Endodermal cell (in vitro differentiated cells): ENCODE results near the gene CGREF1. TPM values are rescaled to one million over a fixed set of nuclear protein-coding genes. Genes with fewer than 3 reads are reported as not detected.
"Not testable (repeated sequence)": the region's sequence is repeated elsewhere in the genome, so short reads cannot be mapped to it uniquely, and the experiment has no call there.

Source experiments
- DNase-seq: peaks from one replicate; pipeline ENCODE4 v3.0.0-alpha.2; 2017
- H3K27ac ChIP-seq: 2 replicates; pipeline ENCODE4 v1.5.1; 2013; ENCODE audit warnings: mild to moderate bottlenecking, low read depth, low read length, moderate library complexity
- H3K27me3 ChIP-seq: 2 replicates; pipeline ENCODE4 v1.6.1; 2013; ENCODE audit warnings: mild to moderate bottlenecking, low read length, moderate library complexity; ENCODE audit not compliant: insufficient read depth, control insufficient read depth, poor library complexity, severe bottlenecking
- H3K36me3 ChIP-seq: 2 replicates; pipeline ENCODE4 v1.7.0; 2013; ENCODE audit warnings: mild to moderate bottlenecking, low read length, moderate library complexity; ENCODE audit not compliant: control insufficient read depth, insufficient read depth
- H3K4me1 ChIP-seq: one replicate; pipeline ENCODE4 v1.7.0; 2013; ENCODE audit warnings: low read length; ENCODE audit not compliant: control insufficient read depth, insufficient read depth
- H3K4me3 ChIP-seq: 2 replicates; pipeline ENCODE4 v1.5.1; 2013; ENCODE audit warnings: mild to moderate bottlenecking, low read length, moderate library complexity
- H3K9ac ChIP-seq: 2 replicates; pipeline ENCODE4 v1.6.1; 2013; ENCODE audit warnings: mild to moderate bottlenecking, low read length, moderate library complexity; ENCODE audit not compliant: poor library complexity, severe bottlenecking; ENCODE audit errors: extremely low read depth
- H3K9me3 ChIP-seq: 2 replicates; pipeline ENCODE4 v1.6.1; 2013; ENCODE audit warnings: mild to moderate bottlenecking, low read length, moderate library complexity; ENCODE audit not compliant: control insufficient read depth
- H3K27ac Mint-ChIP-seq: 2 replicates; pipeline ENCODE4 v1.8.0; 2020; ENCODE audit warnings: mixed read lengths
- H3K27me3 Mint-ChIP-seq: 2 replicates; pipeline ENCODE4 v1.8.0; 2021; ENCODE audit warnings: mild to moderate bottlenecking, mixed read lengths; ENCODE audit not compliant: insufficient read depth
- H3K36me3 Mint-ChIP-seq: 2 replicates; pipeline ENCODE4 v1.8.0; 2020; ENCODE audit warnings: low read depth, mixed read lengths
- H3K4me1 Mint-ChIP-seq: 2 replicates; pipeline ENCODE4 v1.8.0; 2020; ENCODE audit warnings: mixed read lengths
- H3K4me3 Mint-ChIP-seq: 2 replicates; pipeline ENCODE4 v1.8.0; 2020; ENCODE audit warnings: mild to moderate bottlenecking, moderate library complexity, mixed read lengths
- H3K9me3 Mint-ChIP-seq: 2 replicates; pipeline ENCODE4 v1.8.0; 2020; ENCODE audit warnings: mild to moderate bottlenecking, mixed read lengths
- CTCF ChIP-seq: fragments of 200-600 bp; sonication (generic); conservative IDR thresholded peaks from 2 replicates; pipeline ENCODE4 v1.5.0; 2021; ENCODE audit warnings: antibody characterized with exemption, mild to moderate bottlenecking
- WGBS, 2 experiments: methylation state at CpG; one replicate each; pipeline versions ENCODE4 v1.1.5 to v1.1.7; 2013; ENCODE audit warnings: missing lambda C conversion rate in 2 of 2, mixed read lengths in 1 of 2; ENCODE audit not compliant: insufficient coverage in 1 of 2, insufficient read length in 1 of 2; 5-methylcytosine and 5-hydroxymethylcytosine counted together
- total RNA-seq, 2 donors: library from RNA; stranded (reverse); fragmentation: NEBNext Ultra II Directional in 1 of 2; extraction: Animal tissue kit (Norgen Biotek cat#: 25700) in 1 of 2; gene quantifications; 2 replicates in 1 of 2; 3 replicates in 1 of 2; pipeline ENCODE4 v1.2.1, GENCODE V29; 2021

Gene CGREF1
- total RNA-seq, 2 donors from 2014 or later, result 0.20 to 0.33 TPM

DNA sequence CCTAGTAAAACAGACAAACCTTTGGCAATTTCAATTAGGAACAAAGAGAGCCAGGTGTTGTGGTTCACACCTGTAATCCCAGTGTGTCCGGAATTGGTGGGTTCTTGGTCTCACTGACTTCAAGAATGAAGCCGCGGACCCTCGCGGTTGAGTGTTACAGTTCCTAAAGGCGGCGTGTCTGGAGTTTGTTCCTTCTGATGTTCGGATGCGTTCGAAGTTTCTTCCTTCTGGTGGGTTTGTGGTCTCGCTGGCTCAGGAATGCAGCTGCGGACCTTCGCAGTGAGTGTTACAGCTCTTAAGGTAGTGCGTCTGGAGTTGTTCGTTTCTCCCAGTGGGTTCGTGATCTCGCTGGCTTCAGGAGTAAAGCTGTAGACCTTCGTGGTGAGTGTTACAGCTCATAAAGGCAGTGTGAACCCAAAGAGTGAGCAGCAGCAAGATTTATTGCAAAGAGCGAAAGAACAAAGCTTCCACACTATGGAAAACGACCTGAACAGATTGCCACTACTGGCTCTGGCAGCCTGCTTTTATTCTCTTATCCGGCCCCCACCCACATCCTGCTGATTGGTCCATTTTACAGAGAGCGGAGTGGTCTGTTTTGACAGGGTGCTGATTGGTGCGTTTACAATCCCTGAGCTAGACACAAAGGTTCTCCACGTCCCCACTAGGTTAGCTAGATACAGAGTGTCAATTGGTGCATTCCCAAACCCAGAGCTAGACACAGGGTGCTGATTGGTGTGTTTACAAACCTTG, 8.2 kb downstream of the CGREF1 start:
- H3K9me3 Mint-ChIP-seq, H3K9me3 ChIP-seq, H3K27ac ChIP-seq, H3K27me3 ChIP-seq, H3K4me1 ChIP-seq, H3K9ac ChIP-seq, H3K4me3 ChIP-seq, H3K36me3 Mint-ChIP-seq, H3K4me1 Mint-ChIP-seq, H3K36me3 ChIP-seq, H3K27ac Mint-ChIP-seq, H3K4me3 Mint-ChIP-seq, DNase-seq: not testable (repeated sequence)
- H3K27me3 Mint-ChIP-seq, result peaks cover 14% of the 10 kb centered on the region
- 93 to 96% methylated on average over 19 to 24 of the region's 24 CpGs for WGBS, 2 experiments

GRCh38 chr2:27109083-27109482, 9.8 kb downstream of the CGREF1 start:
- TF ChIP-seq CTCF, result no peak
- H3K4me3 ChIP-seq, result no peak overlapping the region
- no peak for DNase-seq
- H3K27ac Mint-ChIP-seq, result no peak overlapping the region
- no peaks in the 10 kb centered on the region for H3K36me3 ChIP-seq
- H3K4me1 Mint-ChIP-seq, result no peaks in the 10 kb centered on the region
- H3K27me3 Mint-ChIP-seq, result peaks cover 8% of the 10 kb centered on the region
- 90 to 91% methylated on average over 3 of the region's 3 CpGs for WGBS, 2 experiments
- H3K27ac ChIP-seq, result no peak overlapping the region
- H3K9me3 ChIP-seq, result no peaks in the 10 kb centered on the region
- H3K9me3 Mint-ChIP-seq, result no peaks in the 10 kb centered on the region
- H3K4me1 ChIP-seq, result no peaks in the 10 kb centered on the region
- peaks cover 6% of the 10 kb centered on the region for H3K27me3 ChIP-seq
- no peak overlapping the region for H3K4me3 Mint-ChIP-seq
- H3K9ac ChIP-seq, result no peak overlapping the region
- no peaks in the 10 kb centered on the region for H3K36me3 Mint-ChIP-seq

DNA sequence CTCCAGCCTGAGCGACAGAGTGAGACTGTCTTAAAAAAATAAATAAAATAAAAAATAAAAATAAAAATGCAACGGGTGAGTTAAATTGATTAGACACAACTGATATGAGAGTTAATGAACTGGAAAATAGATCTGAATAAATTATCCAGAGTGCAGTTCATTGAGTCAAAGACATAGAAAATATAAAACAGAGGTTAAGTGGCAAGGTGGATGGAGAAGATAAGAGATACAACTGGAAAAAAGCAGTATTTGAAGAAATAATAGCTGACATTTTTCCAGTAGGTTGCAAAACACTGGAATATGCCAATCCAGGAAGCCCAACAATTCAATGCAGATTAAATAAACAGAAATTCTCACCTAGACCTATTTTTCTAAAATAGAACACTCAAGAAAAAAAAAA, 10.7 kb downstream of the CGREF1 start:
- Histone ChIP-seq H3K4me1 (no peaks in the 10 kb centered on the region), H3K9ac (no peak overlapping the region), H3K27me3 (peaks cover 6% of the 10 kb centered on the region), H3K36me3 (no peaks in the 10 kb centered on the region), H3K4me3 (no peak overlapping the region), H3K9me3 (no peaks in the 10 kb centered on the region), H3K27ac (no peak overlapping the region)
- peaks cover 7% of the 10 kb centered on the region for H3K27me3 Mint-ChIP-seq
- no peak overlapping the region for H3K27ac Mint-ChIP-seq
- 83 to 84% methylated on average over 1 of the region's 2 CpGs for WGBS, 2 experiments
- no peaks in the 10 kb centered on the region for H3K9me3 Mint-ChIP-seq
- no peak overlapping the region for H3K4me3 Mint-ChIP-seq
- DNase-seq, result no peak
- H3K36me3 Mint-ChIP-seq, result no peaks in the 10 kb centered on the region
- no peaks in the 10 kb centered on the region for H3K4me1 Mint-ChIP-seq
- TF ChIP-seq CTCF, result no peak

GRCh38 chr2:27105981-27106380, 12.9 kb downstream of the CGREF1 start:
- no peak overlapping the region for H3K4me3 Mint-ChIP-seq
- peaks cover 3% of the 10 kb centered on the region for H3K27me3 Mint-ChIP-seq
- no peak for TF ChIP-seq CTCF
- H3K9me3 Mint-ChIP-seq, result no peaks in the 10 kb centered on the region
- Histone ChIP-seq H3K36me3 (no peaks in the 10 kb centered on the region), H3K4me3 (no peak overlapping the region), H3K9ac (no peak overlapping the region), H3K9me3 (no peaks in the 10 kb centered on the region), H3K27ac (no peak overlapping the region), H3K27me3 (peaks cover 6% of the 10 kb centered on the region), H3K4me1 (no peaks in the 10 kb centered on the region)
- H3K4me1 Mint-ChIP-seq, result no peaks in the 10 kb centered on the region
- H3K36me3 Mint-ChIP-seq, result no peaks in the 10 kb centered on the region
- H3K27ac Mint-ChIP-seq, result no peak overlapping the region
- DNase-seq, result no peak
- WGBS, 2 experiments, result 83 to 90% methylated on average over 3 of the region's 3 CpGs
